K562 (cell line): ENCODE data around the gene NMNAT2. TPM values are rescaled to one million over a fixed set of nuclear protein-coding genes. Genes with fewer than 3 reads are reported as not detected.

Source experiments
- ATAC-seq: fragments of 200-7000 bp; cut with Tn5 transposase; 3 replicates; pipeline ENCODE4 v1.9.1; 2020; ENCODE audit warnings: moderate library complexity
- BruUV-seq: library from RNA; stranded (reverse); fragments of 400-500 nt; replicated peaks from 2 replicates; lab custom pipeline; 2021; lab: Mats Ljungman, UMichigan
- CTCF ChIA-PET: fragments of 300-600 bp; formaldehyde crosslinking; extraction: SDS; loops from one replicate; lab custom pipeline; 2021; ENCODE audit warnings: low intra/inter-chr PET ratio; lab: Yijun Ruan, JAX
- POLR2A ChIA-PET: fragments of 300-600, 350-650 bp; sonication (Branson Sonifier 250); formaldehyde crosslinking; extraction: SDS; loops from one replicate; lab custom pipeline; 2021; ENCODE audit warnings: antibody characterized with exemption, inconsistent platforms; lab: Yijun Ruan, JAX
- DNase-seq, 4 experiments: peaks; one replicate each; pipeline versions ENCODE4 v3.0.0 to v3.0.0-alpha.2; 2011 to 2018; ENCODE audit warnings: low spot score in 3 of 4, mixed read lengths in 3 of 4; ENCODE audit errors: extremely low read depth in 1 of 4
- FAIRE-seq: peaks from 2 replicates; lab custom pipeline; 2011; peaks lifted over from hg19 to GRCh38; lab: Jason Lieb, UNC
- H2AFZ ChIP-seq: 2 replicates; pipeline ENCODE4 v1.6.0; 2011; ENCODE audit warnings: low read depth, low read length, control low read depth, inconsistent platforms
- H3K27ac ChIP-seq: fragments of 200-600 bp; 3 replicates; pipeline ENCODE4 v1.8.0; 2011; ENCODE audit warnings: low read depth, mild to moderate bottlenecking, control low read depth, inconsistent platforms, low read length, moderate library complexity, mixed read lengths; ENCODE audit errors: extremely low read depth
- H3K27me3 ChIP-seq, 2 experiments: fragments of 300-600 bp in 1 of 2; 2 replicates in 1 of 2; 3 replicates in 1 of 2; pipeline versions ENCODE4 v1.6.0 to v1.8.0; 2011; ENCODE audit warnings: inconsistent platforms in 2 of 2, low read length in 2 of 2, mild to moderate bottlenecking in 1 of 2, mixed read lengths in 1 of 2, moderate library complexity in 1 of 2; ENCODE audit not compliant: control insufficient read depth in 2 of 2, insufficient read depth in 2 of 2
- H3K36me3 ChIP-seq: fragments of 300-600 bp; 3 replicates; pipeline ENCODE4 v1.8.0; 2011; ENCODE audit warnings: mild to moderate bottlenecking, low read length, inconsistent platforms; ENCODE audit not compliant: control insufficient read depth, insufficient read depth
- H3K4me1 ChIP-seq, 2 experiments: fragments of 200-600 bp in 1 of 2; replicated peaks in 1 of 2; 2 replicates in 1 of 2; 3 replicates in 1 of 2; pipeline versions ENCODE4 v1.5.1 to v1.8.0; 2011; ENCODE audit warnings: inconsistent platforms in 2 of 2, low read length in 2 of 2, mild to moderate bottlenecking in 1 of 2, mixed read lengths in 1 of 2, moderate library complexity in 1 of 2; ENCODE audit not compliant: control insufficient read depth in 2 of 2, insufficient read depth in 2 of 2
- H3K4me2 ChIP-seq: 2 replicates; pipeline ENCODE4 v1.6.1; 2011; ENCODE audit warnings: low read length, control low read depth, inconsistent platforms, mixed read lengths; ENCODE audit not compliant: insufficient read depth
- H3K4me3 ChIP-seq: fragments of 200-600 bp; sonication (generic), shearing (Covaris generic); 2 replicates; pipeline ENCODE4 v1.5.1; 2016; ENCODE audit warnings: control low read depth, inconsistent platforms
- H3K79me2 ChIP-seq: fragments of 200-600 bp; 3 replicates; pipeline ENCODE4 v1.8.0; 2011; ENCODE audit warnings: low read length, inconsistent platforms; ENCODE audit not compliant: control insufficient read depth, insufficient read depth
- H3K9ac ChIP-seq, 2 experiments: 2 replicates each; pipeline versions ENCODE4 v1.6.0 to v1.6.1; 2011; ENCODE audit warnings: low read depth in 2 of 2, low read length in 2 of 2, control low read depth in 1 of 2, inconsistent platforms in 1 of 2, mild to moderate bottlenecking in 1 of 2, mixed read lengths in 1 of 2; ENCODE audit not compliant: insufficient read depth in 1 of 2
- H3K9me1 ChIP-seq: one replicate; pipeline ENCODE4 v1.6.0; 2011; ENCODE audit warnings: inconsistent platforms, mild to moderate bottlenecking, low read length, moderate library complexity; ENCODE audit not compliant: control insufficient read depth, insufficient read depth
- H3K9me3 ChIP-seq: replicated peaks from 2 replicates; pipeline ENCODE4 v1.5.1; 2011; ENCODE audit warnings: low read depth, low read length, inconsistent platforms; ENCODE audit not compliant: control insufficient read depth, insufficient read depth
- H4K20me1 ChIP-seq: replicated peaks from 2 replicates; pipeline ENCODE4 v1.6.1; 2011; ENCODE audit warnings: low read length, inconsistent platforms, mixed read lengths; ENCODE audit not compliant: control insufficient read depth, insufficient read depth
- ATF7 ChIP-seq: fragments of 450-650 bp; IDR thresholded peaks from 2 replicates; pipeline ENCODE4 v1.7.1; 2014; ENCODE audit warnings: mild to moderate bottlenecking, moderate library complexity
- BCOR ChIP-seq: fragments of 450-650 bp; IDR thresholded peaks from 2 replicates; pipeline ENCODE4 v1.6.1; 2016
- COPS2 ChIP-seq: fragments of 450-650 bp; conservative IDR thresholded peaks from 2 replicates; pipeline ENCODE4 v1.6.1; 2016; ENCODE audit warnings: mild to moderate bottlenecking, moderate library complexity
- ELK1 ChIP-seq: sonication (generic); formaldehyde crosslinking; IDR thresholded peaks from 2 replicates; pipeline ENCODE4 v1.8.1; 2022; ENCODE audit warnings: missing genetic modification reagents
- EP300 ChIP-seq: IDR thresholded peaks from 2 replicates; pipeline ENCODE4 v1.6.1; 2012; ENCODE audit warnings: low read length, improper control_type of control experiment
- JUN ChIP-seq, 2 experiments: sonication (generic) in 1 of 2; formaldehyde crosslinking in 1 of 2; IDR thresholded peaks; 2 replicates each; pipeline versions ENCODE4 v1.6.1 to v1.8.0; 2012 to 2022; ENCODE audit warnings: borderline replicate concordance in 2 of 2, mild to moderate bottlenecking in 2 of 2, improper control_type of control experiment in 1 of 2, low read depth in 1 of 2, low read length in 1 of 2, missing genetic modification reagents in 1 of 2
- REST ChIP-seq, 2 experiments: fragments of 450-650 bp; formaldehyde crosslinking in 1 of 2; IDR thresholded peaks; 2 replicates each; pipeline versions ENCODE4 v1.4.0 to v1.6.1; 2014 to 2020; ENCODE audit warnings: mild to moderate bottlenecking in 2 of 2, borderline replicate concordance in 1 of 2, low read depth in 1 of 2
- SAFB ChIP-seq: fragments of 200-400 bp; formaldehyde crosslinking; IDR thresholded peaks from 2 replicates; pipeline ENCODE4 v1.6.1; 2017; ENCODE audit warnings: low read depth, low read length, borderline replicate concordance
- SLC30A9 ChIP-seq: fragments of 250-450 bp; sonication (Bioruptor Pico); IDR thresholded peaks from 2 replicates; pipeline ENCODE4 v1.8.0; 2022; ENCODE audit warnings: mild to moderate bottlenecking, moderate library complexity
- TGIF2 ChIP-seq: sonication (generic); formaldehyde crosslinking; IDR thresholded peaks from 2 replicates; pipeline ENCODE4 v1.8.1; 2022; ENCODE audit warnings: mild to moderate bottlenecking, missing genetic modification reagents, moderate library complexity
- ZNF124 ChIP-seq: sonication (generic); formaldehyde crosslinking; IDR thresholded peaks from 2 replicates; pipeline ENCODE4 v1.8.1; 2022; ENCODE audit warnings: missing genetic modification reagents
- ZNF239 ChIP-seq: fragments of 250-450 bp; sonication (Bioruptor Pico); IDR thresholded peaks from 2 replicates; pipeline ENCODE4 v1.4.0; 2020; ENCODE audit warnings: mild to moderate bottlenecking
- ZNF324 ChIP-seq: fragments of 250-450 bp; sonication (Bioruptor Pico); IDR thresholded peaks from 2 replicates; pipeline ENCODE4 v1.4.0; 2020; ENCODE audit warnings: mild to moderate bottlenecking
- WGBS: fragments of 100-300 bp; shearing (Covaris generic); methylation state at CpG from one replicate; pipeline ENCODE4 v1.1.6; 2016; ENCODE audit warnings: low coverage, mixed read lengths; ENCODE audit not compliant: insufficient coverage; ENCODE audit errors: missing lambda C conversion rate; 5-methylcytosine and 5-hydroxymethylcytosine counted together
- in situ Hi-C: fragments of 300-500 bp; cut with MboI; formaldehyde crosslinking; loops from 4 replicates; pipeline ENCODE4 v1.15.0; 2018; ENCODE audit warnings: inconsistent platforms, mixed read lengths
- intact Hi-C: fragments of 100-400 bp; cut with micrococcal nuclease; formaldehyde crosslinking; loops from 2 replicates; pipeline ENCODE4 v1.14.2; 2022
- polyA plus RNA-seq, 8 experiments: library from polyadenylated mRNA; depleted of rRNA in 4 of 8; stranded (reverse) in 5 of 8; unstranded in 3 of 8; fragments of >200 nt; fragmentation: Nextera tagmentation in 2 of 8; fragmentation: Illumina TruSeq in 1 of 8; extraction: Ambion mirVana in 2 of 8; extraction: Trizol in 1 of 8; gene quantifications; 2 replicates each; pipeline versions ENCODE4 v1.2.1 to v1.2.3, GENCODE V29; 2011 to 2014; ENCODE audit warnings: inconsistent platforms in 1 of 8, missing spikeins in 1 of 8
- total RNA-seq, 7 experiments: library from RNA; depleted of rRNA in 6 of 7; stranded (reverse); fragments of >200 nt in 6 of 7; fragmentation: Illumina TruSeq in 2 of 7; extraction: Trizol in 2 of 7; gene quantifications; 2 replicates each; pipeline versions ENCODE4 v1.2.1 to v1.2.3, GENCODE V29; 2011 to 2021; ENCODE audit warnings: low replicate concordance in 1 of 7

The NMNAT2 gene
- total and polyA plus RNA-seq, 9 of the 15 experiments (the other 6 are each of a cell fraction or from before 2014, with no cell fraction given) = not detected

- TF ChIP-seq ELK1 (CRISPR knock-in tag) = no peak
- TF ChIP-seq ZNF324 (CRISPR knock-in tag) = no peak
- TF ChIP-seq JUN (IDR thresholded peaks at IDR 0.05; ENCODE audit: borderline replicate concordance, low read depth, low read length) = no peak
- TF ChIP-seq JUN (CRISPR knock-in tag; IDR thresholded peaks at IDR 0.05; ENCODE audit: borderline replicate concordance) = no peak
These were observed 132.4 kb downstream of the NMNAT2 start (continued) for GRCh38 chr1:183285746-183286145.

- Histone ChIP-seq H2AFZ (no peak overlapping the region), H3K9me1 (no peaks in the 10 kb centered on the region), H4K20me1 (0 out of 2 replicates have a peak, but pooled peaks cover 10% of the 10 kb centered on the region), H3K4me3 (no peak overlapping the region), H3K27me3 (peaks cover 15 to 46% of the 10 kb centered on the region in 2 experiments; a peak in 4 of 5 replicates), H3K79me2 (no peaks in the 10 kb centered on the region), H3K9ac (no peak overlapping the region), H3K9me3 (no peaks in the 10 kb centered on the region), H3K4me1 (no peaks in the 10 kb centered on the region), H3K4me2 (no peak overlapping the region), H3K27ac (no peak overlapping the region), H3K36me3 (no peaks in the 10 kb centered on the region)
- WGBS = 0% methylated on average over 1 of the region's 1 CpG
- ChIA-PET CTCF (no interaction called here), POLR2A (interaction anchor here (0.7 kb wide), 1 partner anchor 678 kb away, joined by 3 read pairs; no protein-coding TSS in a partner anchor)
- in situ Hi-C loops (no loop called here), intact Hi-C loops (loop anchor here (5.0 to 10.0 kb wide), 2 partner anchors 252 to 630 kb away; no protein-coding TSS in a partner anchor)
- DNase-seq (no peak), ATAC-seq (no peak), FAIRE-seq (no peak)
- BruUV-seq = no TSS peak
- TF ChIP-seq ZNF124 (CRISPR knock-in tag) (no peak), EP300 (no peak), SLC30A9 (no peak), COPS2 (no peak), REST (IDR thresholded peaks at IDR 0.05; ENCODE audit: borderline replicate concordance) (no peak), REST (CRISPR knock-in tag; IDR thresholded peaks at IDR 0.05; ENCODE audit: low read depth) (no peak), ATF7 (no peak), TGIF2 (CRISPR knock-in tag) (no peak), SAFB (no peak), ZNF239 (CRISPR knock-in tag) (no peak), BCOR (no peak)
These were observed 132.9 kb downstream of the NMNAT2 start for GRCh38 chr1:183285256-183285655.
